Measurements from ENCODE around the gene PACSIN3.

- TF ChIP-seq POLR2A (IDR thresholded peaks at IDR 0.05), result no peak
- TF ChIP-seq CTCF (IDR thresholded peaks at IDR 0.05), result no peak
Observed at GRCh38 chr11:47132490-47132889, 53.7 kb downstream of the PACSIN3 start.

Measured in thyroid gland (tissue), 4 donors.